K562 (cell line): ENCODE data around the gene CIAO2B. TPM values are rescaled to one million over a fixed set of nuclear protein-coding genes. Genes with fewer than 3 reads are reported as not detected.

Experiments
- ATAC-seq: fragments of 200-7000 bp; cut with Tn5 transposase; 3 replicates; pipeline ENCODE4 v1.9.1; 2020; ENCODE audit warnings: moderate library complexity
- BruUV-seq: library from RNA; stranded (reverse); fragments of 400-500 nt; replicated peaks from 2 replicates; lab custom pipeline; 2021; lab: Mats Ljungman, UMichigan
- CTCF ChIA-PET: fragments of 300-600 bp; formaldehyde crosslinking; extraction: SDS; loops from one replicate; lab custom pipeline; 2021; ENCODE audit warnings: low intra/inter-chr PET ratio; lab: Yijun Ruan, JAX
- POLR2A ChIA-PET: fragments of 300-600, 350-650 bp; sonication (Branson Sonifier 250); formaldehyde crosslinking; extraction: SDS; loops from one replicate; lab custom pipeline; 2021; ENCODE audit warnings: antibody characterized with exemption, inconsistent platforms; lab: Yijun Ruan, JAX
- DNase-seq, 4 experiments: peaks; one replicate each; pipeline versions ENCODE4 v3.0.0 to v3.0.0-alpha.2; 2011 to 2018; ENCODE audit warnings: low spot score in 3 of 4, mixed read lengths in 3 of 4; ENCODE audit errors: extremely low read depth in 1 of 4
- FAIRE-seq: peaks from 2 replicates; lab custom pipeline; 2011; peaks lifted over from hg19 to GRCh38; lab: Jason Lieb, UNC
- H2AFZ ChIP-seq: 2 replicates; pipeline ENCODE4 v1.6.0; 2011; ENCODE audit warnings: low read depth, low read length, control low read depth, inconsistent platforms
- H3K27ac ChIP-seq: fragments of 200-600 bp; 3 replicates; pipeline ENCODE4 v1.8.0; 2011; ENCODE audit warnings: low read depth, mild to moderate bottlenecking, control low read depth, inconsistent platforms, low read length, moderate library complexity, mixed read lengths; ENCODE audit errors: extremely low read depth
- H3K27me3 ChIP-seq, 2 experiments: fragments of 300-600 bp in 1 of 2; 2 replicates in 1 of 2; 3 replicates in 1 of 2; pipeline versions ENCODE4 v1.6.0 to v1.8.0; 2011; ENCODE audit warnings: inconsistent platforms in 2 of 2, low read length in 2 of 2, mild to moderate bottlenecking in 1 of 2, mixed read lengths in 1 of 2, moderate library complexity in 1 of 2; ENCODE audit not compliant: control insufficient read depth in 2 of 2, insufficient read depth in 2 of 2
- H3K36me3 ChIP-seq: fragments of 300-600 bp; 3 replicates; pipeline ENCODE4 v1.8.0; 2011; ENCODE audit warnings: mild to moderate bottlenecking, low read length, inconsistent platforms; ENCODE audit not compliant: control insufficient read depth, insufficient read depth
- H3K4me1 ChIP-seq, 2 experiments: fragments of 200-600 bp in 1 of 2; replicated peaks in 1 of 2; 2 replicates in 1 of 2; 3 replicates in 1 of 2; pipeline versions ENCODE4 v1.5.1 to v1.8.0; 2011; ENCODE audit warnings: inconsistent platforms in 2 of 2, low read length in 2 of 2, mild to moderate bottlenecking in 1 of 2, mixed read lengths in 1 of 2, moderate library complexity in 1 of 2; ENCODE audit not compliant: control insufficient read depth in 2 of 2, insufficient read depth in 2 of 2
- H3K4me2 ChIP-seq: 2 replicates; pipeline ENCODE4 v1.6.1; 2011; ENCODE audit warnings: low read length, control low read depth, inconsistent platforms, mixed read lengths; ENCODE audit not compliant: insufficient read depth
- H3K4me3 ChIP-seq: fragments of 200-600 bp; sonication (generic), shearing (Covaris generic); 2 replicates; pipeline ENCODE4 v1.5.1; 2016; ENCODE audit warnings: control low read depth, inconsistent platforms
- H3K79me2 ChIP-seq: fragments of 200-600 bp; 3 replicates; pipeline ENCODE4 v1.8.0; 2011; ENCODE audit warnings: low read length, inconsistent platforms; ENCODE audit not compliant: control insufficient read depth, insufficient read depth
- H3K9ac ChIP-seq, 2 experiments: 2 replicates each; pipeline versions ENCODE4 v1.6.0 to v1.6.1; 2011; ENCODE audit warnings: low read depth in 2 of 2, low read length in 2 of 2, control low read depth in 1 of 2, inconsistent platforms in 1 of 2, mild to moderate bottlenecking in 1 of 2, mixed read lengths in 1 of 2; ENCODE audit not compliant: insufficient read depth in 1 of 2
- H3K9me1 ChIP-seq: one replicate; pipeline ENCODE4 v1.6.0; 2011; ENCODE audit warnings: inconsistent platforms, mild to moderate bottlenecking, low read length, moderate library complexity; ENCODE audit not compliant: control insufficient read depth, insufficient read depth
- H3K9me3 ChIP-seq: replicated peaks from 2 replicates; pipeline ENCODE4 v1.5.1; 2011; ENCODE audit warnings: low read depth, low read length, inconsistent platforms; ENCODE audit not compliant: control insufficient read depth, insufficient read depth
- H4K20me1 ChIP-seq: replicated peaks from 2 replicates; pipeline ENCODE4 v1.6.1; 2011; ENCODE audit warnings: low read length, inconsistent platforms, mixed read lengths; ENCODE audit not compliant: control insufficient read depth, insufficient read depth
- KDM2B ChIP-seq: fragments of 250-450 bp; sonication (Bioruptor Pico); IDR thresholded peaks from 2 replicates; pipeline ENCODE4 v1.8.0; 2021; ENCODE audit warnings: mild to moderate bottlenecking, moderate library complexity
- KLF1 ChIP-seq: fragments of 450-650 bp; IDR thresholded peaks from 2 replicates; pipeline ENCODE4 v1.6.1; 2016; ENCODE audit warnings: missing genetic modification characterization, missing compliant biosample characterization
- MAFK ChIP-seq: IDR thresholded peaks from 2 replicates; pipeline ENCODE4 v1.6.1; 2011; ENCODE audit warnings: low read length, improper control_type of control experiment
- MCM7 ChIP-seq, 2 experiments: fragments of 450-650 bp; IDR thresholded peaks; 2 replicates each; pipeline ENCODE4 v1.6.1; 2016 to 2018
- MEIS2 ChIP-seq: fragments of 450-650 bp; IDR thresholded peaks from 2 replicates; pipeline ENCODE4 v1.6.1; 2014; ENCODE audit warnings: mild to moderate bottlenecking; ENCODE audit not compliant: partially characterized antibody
- NCOA4 ChIP-seq: fragments of 450-650 bp; IDR thresholded peaks from 2 replicates; pipeline ENCODE4 v1.6.1; 2018; ENCODE audit warnings: mild to moderate bottlenecking; ENCODE audit not compliant: partially characterized antibody
- NEUROD1 ChIP-seq: fragments of 150-350 bp; IDR thresholded peaks from 2 replicates; pipeline ENCODE4 v1.6.1; 2014; ENCODE audit warnings: borderline replicate concordance, low read length, low read depth; ENCODE audit not compliant: partially characterized antibody
- NR2C1 ChIP-seq, 2 experiments: fragments of 450-650 bp; IDR thresholded peaks; 2 replicates each; pipeline ENCODE4 v1.6.1; 2017; ENCODE audit warnings: mild to moderate bottlenecking in 2 of 2, antibody characterized with exemption in 1 of 2, inconsistent platforms in 1 of 2, missing compliant biosample characterization in 1 of 2, missing genetic modification characterization in 1 of 2
- PCBP1 ChIP-seq: fragments of 200-400 bp; formaldehyde crosslinking; IDR thresholded peaks from 2 replicates; pipeline ENCODE4 v1.6.1; 2018; ENCODE audit warnings: mild to moderate bottlenecking, low read depth, low read length; ENCODE audit not compliant: poor library complexity, severe bottlenecking
- SPI1 ChIP-seq: IDR thresholded peaks from 2 replicates; pipeline ENCODE4 v1.6.1; 2011; ENCODE audit warnings: low read depth, low read length, control low read depth, borderline replicate concordance
- ZFPM2 ChIP-seq: fragments of 250-450 bp; sonication (Bioruptor Pico); IDR thresholded peaks from 2 replicates; pipeline ENCODE4 v1.5.1; 2022; ENCODE audit warnings: mild to moderate bottlenecking
- WGBS: fragments of 100-300 bp; shearing (Covaris generic); methylation state at CpG from one replicate; pipeline ENCODE4 v1.1.6; 2016; ENCODE audit warnings: low coverage, mixed read lengths; ENCODE audit not compliant: insufficient coverage; ENCODE audit errors: missing lambda C conversion rate; 5-methylcytosine and 5-hydroxymethylcytosine counted together
- in situ Hi-C: fragments of 300-500 bp; cut with MboI; formaldehyde crosslinking; loops from 4 replicates; pipeline ENCODE4 v1.15.0; 2018; ENCODE audit warnings: inconsistent platforms, mixed read lengths
- intact Hi-C: fragments of 100-400 bp; cut with micrococcal nuclease; formaldehyde crosslinking; loops from 2 replicates; pipeline ENCODE4 v1.14.2; 2022
- polyA plus RNA-seq, 8 experiments: library from polyadenylated mRNA; depleted of rRNA in 4 of 8; stranded (reverse) in 5 of 8; unstranded in 3 of 8; fragments of >200 nt; fragmentation: Nextera tagmentation in 2 of 8; fragmentation: Illumina TruSeq in 1 of 8; extraction: Ambion mirVana in 2 of 8; extraction: Trizol in 1 of 8; gene quantifications; 2 replicates each; pipeline versions ENCODE4 v1.2.1 to v1.2.3, GENCODE V29; 2011 to 2014; ENCODE audit warnings: inconsistent platforms in 1 of 8, missing spikeins in 1 of 8
- total RNA-seq, 7 experiments: library from RNA; depleted of rRNA in 6 of 7; stranded (reverse); fragments of >200 nt in 6 of 7; fragmentation: Illumina TruSeq in 2 of 7; extraction: Trizol in 2 of 7; gene quantifications; 2 replicates each; pipeline versions ENCODE4 v1.2.1 to v1.2.3, GENCODE V29; 2011 to 2021; ENCODE audit warnings: low replicate concordance in 1 of 7
- TF ChIP-seq, protein P1 (sequence below): fragments of 250-450 bp; sonication (Bioruptor Pico); IDR thresholded peaks from 2 replicates; pipeline ENCODE4 v1.4.0; 2020; ENCODE audit warnings: mild to moderate bottlenecking
- TF ChIP-seq, protein P2 (sequence below), 2 experiments: fragments of 450-650 bp; conservative IDR thresholded peaks; 2 replicates each; pipeline ENCODE4 v1.6.1; 2017; ENCODE audit warnings: mild to moderate bottlenecking in 2 of 2, moderate library complexity in 2 of 2

Gene CIAO2B
- total and polyA plus RNA-seq, 9 of the 15 experiments (the other 6 are each of a cell fraction or from before 2014, with no cell fraction given) = 86.8 to 182 (median 113) TPM

GRCh38 chr16:66964049-66964448, 29.8 kb upstream of the CIAO2B start:
- H2AFZ ChIP-seq = no peak overlapping the region
- peak overlapping the region in 1 of 2 experiments; percentile 23; a peak in 1 of 4 replicates for H3K9ac ChIP-seq
- POLR2A ChIA-PET = no interaction called here
- H3K9me1 ChIP-seq = no peaks in the 10 kb centered on the region
- no peaks in the 10 kb centered on the region for H4K20me1 ChIP-seq
- BruUV-seq = no TSS peak
- peaks cover 2 to 13% of the 10 kb centered on the region in 2 experiments; a peak in 2 of 5 replicates for H3K27me3 ChIP-seq
- ATAC-seq = no peak
- no peak overlapping the region for H3K4me3 ChIP-seq
- no peak for DNase-seq
- no peaks in the 10 kb centered on the region for H3K9me3 ChIP-seq
- TF ChIP-seq KLF1 (tag) = no peak
- H3K4me2 ChIP-seq = no peak overlapping the region
- H3K27ac ChIP-seq = no peak overlapping the region
- in situ Hi-C loops = loop anchor here (25.0 kb wide), 2 partner anchors 198 to 448 kb away; partner anchors contain the start of genes B3GNT9, FBXL8, HSF4 and NOL3
- no peak for FAIRE-seq
- CTCF ChIA-PET = no interaction called here
- intact Hi-C loops = no loop called here
- no peaks in the 10 kb centered on the region for H3K79me2 ChIP-seq
- peaks cover 0 to 7% of the 10 kb centered on the region in 2 experiments; a peak in 2 of 5 replicates for H3K4me1 ChIP-seq
- H3K36me3 ChIP-seq = no peaks in the 10 kb centered on the region
- 30% methylated on average over 6 of the region's 6 CpGs for WGBS

- ATAC-seq = no peak
- TF ChIP-seq NEUROD1 = no peak
- no peak for TF ChIP-seq NR2C1 (IDR thresholded peaks at IDR 0.05)
- TF ChIP-seq NR2C1 (tag; IDR thresholded peaks at IDR 0.05) = no peak
- no peak for TF ChIP-seq MCM7 (IDR thresholded peaks at IDR 0.05)
- no peak for TF ChIP-seq MAFK
- TF ChIP-seq, protein P1, sequence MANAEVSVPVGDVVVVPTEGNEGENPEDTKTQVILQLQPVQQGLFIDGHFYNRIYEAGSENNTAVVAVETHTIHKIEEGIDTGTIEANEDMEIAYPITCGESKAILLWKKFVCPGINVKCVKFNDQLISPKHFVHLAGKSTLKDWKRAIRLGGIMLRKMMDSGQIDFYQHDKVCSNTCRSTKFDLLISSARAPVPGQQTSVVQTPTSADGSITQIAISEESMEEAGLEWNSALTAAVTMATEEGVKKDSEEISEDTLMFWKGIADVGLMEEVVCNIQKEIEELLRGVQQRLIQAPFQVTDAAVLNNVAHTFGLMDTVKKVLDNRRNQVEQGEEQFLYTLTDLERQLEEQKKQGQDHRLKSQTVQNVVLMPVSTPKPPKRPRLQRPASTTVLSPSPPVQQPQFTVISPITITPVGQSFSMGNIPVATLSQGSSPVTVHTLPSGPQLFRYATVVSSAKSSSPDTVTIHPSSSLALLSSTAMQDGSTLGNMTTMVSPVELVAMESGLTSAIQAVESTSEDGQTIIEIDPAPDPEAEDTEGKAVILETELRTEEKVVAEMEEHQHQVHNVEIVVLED (CRISPR knock-in tag) = no peak
- no peak for TF ChIP-seq SPI1
- TF ChIP-seq, protein P2, sequence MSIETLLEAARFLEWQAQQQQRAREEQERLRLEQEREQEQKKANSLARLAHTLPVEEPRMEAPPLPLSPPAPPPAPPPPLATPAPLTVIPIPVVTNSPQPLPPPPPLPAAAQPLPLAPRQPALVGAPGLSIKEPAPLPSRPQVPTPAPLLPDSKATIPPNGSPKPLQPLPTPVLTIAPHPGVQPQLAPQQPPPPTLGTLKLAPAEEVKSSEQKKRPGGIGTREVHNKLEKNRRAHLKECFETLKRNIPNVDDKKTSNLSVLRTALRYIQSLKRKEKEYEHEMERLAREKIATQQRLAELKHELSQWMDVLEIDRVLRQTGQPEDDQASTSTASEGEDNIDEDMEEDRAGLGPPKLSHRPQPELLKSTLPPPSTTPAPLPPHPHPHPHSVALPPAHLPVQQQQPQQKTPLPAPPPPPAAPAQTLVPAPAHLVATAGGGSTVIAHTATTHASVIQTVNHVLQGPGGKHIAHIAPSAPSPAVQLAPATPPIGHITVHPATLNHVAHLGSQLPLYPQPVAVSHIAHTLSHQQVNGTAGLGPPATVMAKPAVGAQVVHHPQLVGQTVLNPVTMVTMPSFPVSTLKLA (conservative IDR thresholded peaks at IDR 0.05) = no peak
- no peak for TF ChIP-seq ZFPM2
- no peak for TF ChIP-seq KDM2B (CRISPR knock-in tag)
- no peak for TF ChIP-seq MEIS2
- no peak for TF ChIP-seq NCOA4
- no peak for TF ChIP-seq PCBP1
Observed at GRCh38 chr16:66961914-66962313, 27.7 kb upstream of the CIAO2B start.

More at GRCh38 chr16:66961914-66962313, 27.7 kb upstream of the CIAO2B start:
- BruUV-seq = no TSS peak
- H3K4me2 ChIP-seq = no peak overlapping the region; the same call in 1 of the 2 replicates
- peak overlapping the region in 1 of 2 experiments; percentile 5; a peak in 1 of 4 replicates for H3K9ac ChIP-seq
- no peak overlapping the region for H3K4me3 ChIP-seq
- no peaks in the 10 kb centered on the region for H3K9me1 ChIP-seq
- ChIA-PET CTCF (interaction anchor here (2.1 kb wide), 1 partner anchor 54 kb away, joined by 9 read pairs; no protein-coding TSS in a partner anchor), POLR2A (interaction anchor here (1.1 kb wide), 1 partner anchor 28 kb away, joined by 4 read pairs; no protein-coding TSS in a partner anchor)
- H3K4me1 ChIP-seq = peaks cover 0 to 7% of the 10 kb centered on the region in 2 experiments; a peak in 2 of 5 replicates
- H3K27me3 ChIP-seq = peaks cover 2 to 13% of the 10 kb centered on the region in 2 experiments; a peak in 2 of 5 replicates
- intact Hi-C loops (no loop called here), in situ Hi-C loops (loop anchor here (25.0 kb wide), 2 partner anchors 200 to 450 kb away; partner anchors contain the start of genes B3GNT9, FBXL8, HSF4 and NOL3)
- no peaks in the 10 kb centered on the region for H3K9me3 ChIP-seq
- no peaks in the 10 kb centered on the region for H3K36me3 ChIP-seq
- no peaks in the 10 kb centered on the region for H4K20me1 ChIP-seq
- FAIRE-seq = no peak
- H3K27ac ChIP-seq = no peak overlapping the region
- no peak overlapping the region for H2AFZ ChIP-seq
- WGBS = 40% methylated on average over 5 of the region's 5 CpGs
- no peak for DNase-seq
- no peaks in the 10 kb centered on the region for H3K79me2 ChIP-seq
